K562 (cell line): Measurements from ENCODE around the gene NRTN. TPM values are rescaled to one million over a fixed set of nuclear protein-coding genes. Genes with fewer than 3 reads are reported as not detected.
A peak's percentile ranks its signal among the peaks of the same experiment; 100 is the strongest.

Experiments used
- ATAC-seq: fragments of 200-7000 bp; cut with Tn5 transposase; 3 replicates; pipeline ENCODE4 v1.9.1; 2020; ENCODE audit warnings: moderate library complexity
- BruUV-seq: library from RNA; stranded (reverse); fragments of 400-500 nt; replicated peaks from 2 replicates; lab custom pipeline; 2021; lab: Mats Ljungman, UMichigan
- CTCF ChIA-PET: fragments of 300-600 bp; formaldehyde crosslinking; extraction: SDS; loops from one replicate; lab custom pipeline; 2021; ENCODE audit warnings: low intra/inter-chr PET ratio; lab: Yijun Ruan, JAX
- POLR2A ChIA-PET: fragments of 300-600, 350-650 bp; sonication (Branson Sonifier 250); formaldehyde crosslinking; extraction: SDS; loops from one replicate; lab custom pipeline; 2021; ENCODE audit warnings: antibody characterized with exemption, inconsistent platforms; lab: Yijun Ruan, JAX
- DNase-seq, 4 experiments: peaks; one replicate each; pipeline versions ENCODE4 v3.0.0 to v3.0.0-alpha.2; 2011 to 2018; ENCODE audit warnings: low spot score in 3 of 4, mixed read lengths in 3 of 4; ENCODE audit errors: extremely low read depth in 1 of 4
- FAIRE-seq: peaks from 2 replicates; lab custom pipeline; 2011; peaks lifted over from hg19 to GRCh38; lab: Jason Lieb, UNC
- H2AFZ ChIP-seq: 2 replicates; pipeline ENCODE4 v1.6.0; 2011; ENCODE audit warnings: low read depth, low read length, control low read depth, inconsistent platforms
- H3K27ac ChIP-seq: fragments of 200-600 bp; 3 replicates; pipeline ENCODE4 v1.8.0; 2011; ENCODE audit warnings: low read depth, mild to moderate bottlenecking, control low read depth, inconsistent platforms, low read length, moderate library complexity, mixed read lengths; ENCODE audit errors: extremely low read depth
- H3K27me3 ChIP-seq, 2 experiments: fragments of 300-600 bp in 1 of 2; 2 replicates in 1 of 2; 3 replicates in 1 of 2; pipeline versions ENCODE4 v1.6.0 to v1.8.0; 2011; ENCODE audit warnings: inconsistent platforms in 2 of 2, low read length in 2 of 2, mild to moderate bottlenecking in 1 of 2, mixed read lengths in 1 of 2, moderate library complexity in 1 of 2; ENCODE audit not compliant: control insufficient read depth in 2 of 2, insufficient read depth in 2 of 2
- H3K36me3 ChIP-seq: fragments of 300-600 bp; 3 replicates; pipeline ENCODE4 v1.8.0; 2011; ENCODE audit warnings: mild to moderate bottlenecking, low read length, inconsistent platforms; ENCODE audit not compliant: control insufficient read depth, insufficient read depth
- H3K4me1 ChIP-seq, 2 experiments: fragments of 200-600 bp in 1 of 2; replicated peaks in 1 of 2; 2 replicates in 1 of 2; 3 replicates in 1 of 2; pipeline versions ENCODE4 v1.5.1 to v1.8.0; 2011; ENCODE audit warnings: inconsistent platforms in 2 of 2, low read length in 2 of 2, mild to moderate bottlenecking in 1 of 2, mixed read lengths in 1 of 2, moderate library complexity in 1 of 2; ENCODE audit not compliant: control insufficient read depth in 2 of 2, insufficient read depth in 2 of 2
- H3K4me2 ChIP-seq: 2 replicates; pipeline ENCODE4 v1.6.1; 2011; ENCODE audit warnings: low read length, control low read depth, inconsistent platforms, mixed read lengths; ENCODE audit not compliant: insufficient read depth
- H3K4me3 ChIP-seq: fragments of 200-600 bp; sonication (generic), shearing (Covaris generic); 2 replicates; pipeline ENCODE4 v1.5.1; 2016; ENCODE audit warnings: control low read depth, inconsistent platforms
- H3K79me2 ChIP-seq: fragments of 200-600 bp; 3 replicates; pipeline ENCODE4 v1.8.0; 2011; ENCODE audit warnings: low read length, inconsistent platforms; ENCODE audit not compliant: control insufficient read depth, insufficient read depth
- H3K9ac ChIP-seq, 2 experiments: 2 replicates each; pipeline versions ENCODE4 v1.6.0 to v1.6.1; 2011; ENCODE audit warnings: low read depth in 2 of 2, low read length in 2 of 2, control low read depth in 1 of 2, inconsistent platforms in 1 of 2, mild to moderate bottlenecking in 1 of 2, mixed read lengths in 1 of 2; ENCODE audit not compliant: insufficient read depth in 1 of 2
- H3K9me1 ChIP-seq: one replicate; pipeline ENCODE4 v1.6.0; 2011; ENCODE audit warnings: inconsistent platforms, mild to moderate bottlenecking, low read length, moderate library complexity; ENCODE audit not compliant: control insufficient read depth, insufficient read depth
- H3K9me3 ChIP-seq: replicated peaks from 2 replicates; pipeline ENCODE4 v1.5.1; 2011; ENCODE audit warnings: low read depth, low read length, inconsistent platforms; ENCODE audit not compliant: control insufficient read depth, insufficient read depth
- H4K20me1 ChIP-seq: replicated peaks from 2 replicates; pipeline ENCODE4 v1.6.1; 2011; ENCODE audit warnings: low read length, inconsistent platforms, mixed read lengths; ENCODE audit not compliant: control insufficient read depth, insufficient read depth
- ADNP ChIP-seq: fragments of 200-800 bp; sonication (Bioruptor generic); IDR thresholded peaks from 2 replicates; pipeline ENCODE4 v1.6.1; 2016; ENCODE audit warnings: missing genetic modification characterization, missing compliant biosample characterization
- BCOR ChIP-seq: fragments of 450-650 bp; IDR thresholded peaks from 2 replicates; pipeline ENCODE4 v1.6.1; 2016
- CREBBP ChIP-seq: IDR thresholded peaks from one replicate; pipeline ENCODE4 v1.6.1; 2012; ENCODE audit warnings: low read depth, mild to moderate bottlenecking, control low read depth, inconsistent platforms, low read length
- DDX20 ChIP-seq: fragments of 450-650 bp; IDR thresholded peaks from 2 replicates; pipeline ENCODE4 v1.6.1; 2016; ENCODE audit warnings: missing genetic modification characterization, low read depth, mild to moderate bottlenecking, missing compliant biosample characterization, moderate library complexity
- E2F4 ChIP-seq: sonication (generic); formaldehyde crosslinking; IDR thresholded peaks from 2 replicates; pipeline ENCODE4 v1.8.0; 2022; ENCODE audit warnings: mild to moderate bottlenecking, low read depth, missing genetic modification reagents
- EHMT2 ChIP-seq: fragments of 450-650 bp; IDR thresholded peaks from 2 replicates; pipeline ENCODE4 v1.6.1; 2018; ENCODE audit warnings: antibody characterized with exemption
- GTF2A2 ChIP-seq: IDR thresholded peaks from 2 replicates; pipeline ENCODE4 v1.6.1; 2016; ENCODE audit warnings: mild to moderate bottlenecking, missing genetic modification characterization, missing compliant biosample characterization
- GTF2F1 ChIP-seq: IDR thresholded peaks from 2 replicates; pipeline ENCODE4 v1.6.1; 2011; ENCODE audit warnings: low read depth, low read length, improper control_type of control experiment
- IRF9 ChIP-seq: fragments of 450-650 bp; IDR thresholded peaks from 2 replicates; pipeline ENCODE4 v1.6.1; 2016; ENCODE audit warnings: missing biosample characterization, missing genetic modification characterization
- LEF1 ChIP-seq: fragments of 450-650 bp; IDR thresholded peaks from 2 replicates; pipeline ENCODE4 v1.6.1; 2016; ENCODE audit warnings: mild to moderate bottlenecking
- MAFG ChIP-seq: fragments of 450-650 bp; conservative IDR thresholded peaks from 2 replicates; pipeline ENCODE4 v1.6.1; 2016; ENCODE audit warnings: missing genetic modification characterization, missing compliant biosample characterization
- POLR2B ChIP-seq: fragments of 450-650 bp; IDR thresholded peaks from 2 replicates; pipeline ENCODE4 v1.6.1; 2018; ENCODE audit warnings: low read depth; ENCODE audit not compliant: partially characterized antibody
- PTBP1 ChIP-seq: fragments of 200-400 bp; formaldehyde crosslinking; IDR thresholded peaks from 2 replicates; pipeline ENCODE4 v1.6.1; 2017; ENCODE audit warnings: low read depth, low read length
- RBM17 ChIP-seq: fragments of 200-400 bp; formaldehyde crosslinking; IDR thresholded peaks from 2 replicates; pipeline ENCODE4 v1.6.1; 2017; ENCODE audit warnings: low read depth, mild to moderate bottlenecking, low read length, borderline replicate concordance
- SFPQ ChIP-seq: fragments of 200-400 bp; formaldehyde crosslinking; IDR thresholded peaks from 2 replicates; pipeline ENCODE4 v1.6.1; 2017; ENCODE audit warnings: mild to moderate bottlenecking, low read depth, low read length, moderate library complexity
- SMARCA5 ChIP-seq: fragments of 450-650 bp; IDR thresholded peaks from 2 replicates; pipeline ENCODE4 v1.6.1; 2016
- SNRNP70 ChIP-seq: fragments of 200-400 bp; formaldehyde crosslinking; optimal IDR thresholded peaks from 2 replicates; pipeline ENCODE3; 2017; ENCODE audit warnings: low read depth, low read length
- STAT5B ChIP-seq: fragments of 250-450 bp; sonication (Bioruptor Pico); IDR thresholded peaks from 2 replicates; pipeline ENCODE4 v1.8.0; 2021; ENCODE audit warnings: mild to moderate bottlenecking, inconsistent platforms
- TBL1XR1 ChIP-seq, 2 experiments: IDR thresholded peaks; 2 replicates each; pipeline ENCODE4 v1.6.1; 2012; ENCODE audit warnings: improper control_type of control experiment in 2 of 2, low read length in 2 of 2, mild to moderate bottlenecking in 1 of 2
- TRIM28 ChIP-seq: fragments of 450-650 bp; IDR thresholded peaks from 2 replicates; pipeline ENCODE4 v1.6.1; 2017
- ZNF830 ChIP-seq: fragments of 250-450 bp; sonication (Bioruptor Pico); IDR thresholded peaks from 2 replicates; pipeline ENCODE4 v1.5.0; 2021; ENCODE audit warnings: mild to moderate bottlenecking
- WGBS: fragments of 100-300 bp; shearing (Covaris generic); methylation state at CpG from one replicate; pipeline ENCODE4 v1.1.6; 2016; ENCODE audit warnings: low coverage, mixed read lengths; ENCODE audit not compliant: insufficient coverage; ENCODE audit errors: missing lambda C conversion rate; 5-methylcytosine and 5-hydroxymethylcytosine counted together
- in situ Hi-C: fragments of 300-500 bp; cut with MboI; formaldehyde crosslinking; loops from 4 replicates; pipeline ENCODE4 v1.15.0; 2018; ENCODE audit warnings: inconsistent platforms, mixed read lengths
- intact Hi-C: fragments of 100-400 bp; cut with micrococcal nuclease; formaldehyde crosslinking; loops from 2 replicates; pipeline ENCODE4 v1.14.2; 2022
- polyA plus RNA-seq, 8 experiments: library from polyadenylated mRNA; depleted of rRNA in 4 of 8; stranded (reverse) in 5 of 8; unstranded in 3 of 8; fragments of >200 nt; fragmentation: Nextera tagmentation in 2 of 8; fragmentation: Illumina TruSeq in 1 of 8; extraction: Ambion mirVana in 2 of 8; extraction: Trizol in 1 of 8; gene quantifications; 2 replicates each; pipeline versions ENCODE4 v1.2.1 to v1.2.3, GENCODE V29; 2011 to 2014; ENCODE audit warnings: inconsistent platforms in 1 of 8, missing spikeins in 1 of 8
- total RNA-seq, 7 experiments: library from RNA; depleted of rRNA in 6 of 7; stranded (reverse); fragments of >200 nt in 6 of 7; fragmentation: Illumina TruSeq in 2 of 7; extraction: Trizol in 2 of 7; gene quantifications; 2 replicates each; pipeline versions ENCODE4 v1.2.1 to v1.2.3, GENCODE V29; 2011 to 2021; ENCODE audit warnings: low replicate concordance in 1 of 7

Gene NRTN
- total and polyA plus RNA-seq, 9 of the 15 experiments (the other 6 are each of a cell fraction or from before 2014, with no cell fraction given), result 0.62 to 8.1 (median 1.6) TPM; not detected in 2

- TF ChIP-seq SNRNP70, result no peak
- TF ChIP-seq CREBBP, result no peak
Observed at GRCh38 chr19:5818594-5818993, 13.7 kb downstream of the NRTN start (continued).

GRCh38 chr19:5820785-5821184 lies 15.9 kb downstream of the NRTN start:
- in situ Hi-C loops (no loop called here), intact Hi-C loops (no loop called here)
- Histone ChIP-seq H3K27ac (no peak overlapping the region), H3K36me3 (no peaks in the 10 kb centered on the region), H3K27me3 (no peaks in the 10 kb centered on the region), H2AFZ (no peak overlapping the region), H3K4me2 (no peak overlapping the region), H3K4me1 (peaks cover 0 to 25% of the 10 kb centered on the region in 2 experiments; a peak in 2 of 5 replicates), H3K9me1 (no peaks in the 10 kb centered on the region), H3K9ac (0 out of 4 replicates have a peak overlapping the region, but pooled peaks of 1 of the 2 experiments have one; percentile 40), H3K4me3 (no peak overlapping the region), H3K9me3 (no peaks in the 10 kb centered on the region), H3K79me2 (no peaks in the 10 kb centered on the region), H4K20me1 (no peaks in the 10 kb centered on the region)
- ChIA-PET CTCF (interaction anchor here (0.5 kb wide), 1 partner anchor 47 kb away, joined by 3 read pairs; no protein-coding TSS in a partner anchor), POLR2A (interaction anchor here (0.6 kb wide), 1 partner anchor 45 kb away, joined by 4 read pairs; no protein-coding TSS in a partner anchor)
- no peak for FAIRE-seq
- ATAC-seq, result no peak
- BruUV-seq, result no TSS peak
- 37% methylated on average over 6 of the region's 6 CpGs for WGBS
- DNase-seq, result no peak
- no peak for TF ChIP-seq E2F4 (CRISPR knock-in tag)
- TF ChIP-seq DDX20, result no peak
- TF ChIP-seq IRF9 (tag), result no peak
- TF ChIP-seq GTF2F1, result no peak
- no peak for TF ChIP-seq ZNF830 (CRISPR knock-in tag)
- TF ChIP-seq BCOR, result peak; percentile 94
- TF ChIP-seq MAFG (tag), result no peak
- TF ChIP-seq ADNP, result peak; percentile 44; the same call in 1 of the 2 replicates
- no peak for TF ChIP-seq GTF2A2
- 0 out of 2 replicates have a peak, but pooled peaks have one; percentile 52 for TF ChIP-seq PTBP1
- no peak for TF ChIP-seq EHMT2
- no peak for TF ChIP-seq RBM17
- TF ChIP-seq POLR2B, result no peak
- TF ChIP-seq LEF1, result no peak
- no peak for TF ChIP-seq SFPQ
- TF ChIP-seq SMARCA5, result peak; percentile 87
- no peak for TF ChIP-seq TBL1XR1 (IDR thresholded peaks at IDR 0.05; ENCODE audit: low read length in 2 of 2)
- no peak for TF ChIP-seq STAT5B
- TF ChIP-seq TRIM28, result no peak
